ENCODE results near the gene VPS11. TPM values are rescaled to one million over a fixed set of nuclear protein-coding genes. Genes with fewer than 3 reads are reported as not detected.

The VPS11 gene
- total RNA-seq, 2 experiments from 2014 or later = 23.3 to 32.2 TPM

DNA sequence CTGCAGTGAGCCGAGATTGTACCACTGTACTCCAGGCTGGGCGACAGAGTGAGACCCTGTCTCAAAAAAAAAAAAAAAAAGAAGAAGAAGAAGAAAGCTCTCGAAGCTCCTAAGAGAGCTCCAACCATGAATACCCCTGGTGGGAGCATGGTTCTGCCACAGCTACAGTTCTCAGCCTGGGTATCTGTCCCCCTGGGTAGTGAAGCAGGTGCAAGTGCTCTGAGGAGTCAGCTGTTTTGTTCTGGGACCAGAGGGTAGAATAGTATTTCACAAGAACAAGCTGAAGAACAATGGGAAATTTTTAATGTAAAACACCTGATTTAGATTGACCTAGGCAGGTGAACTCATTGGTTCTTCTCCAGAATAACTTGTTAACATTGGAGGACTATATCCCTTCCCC lies 6.4 kb upstream of the VPS11 start:
- no peak overlapping the region for H3K27ac ChIP-seq (ENCODE audit: low read depth, low read length, poor library complexity, severe bottlenecking)
- H3K4me3 ChIP-seq (ENCODE audit: low read depth, low read length, poor library complexity, severe bottlenecking) = no peak overlapping the region
- H3K36me3 ChIP-seq (ENCODE audit: insufficient read depth, low read length) = no peaks in the 10 kb centered on the region
- no peak for DNase-seq (ENCODE audit: low spot score)
- H3K9me3 ChIP-seq (ENCODE audit: low read length) = no peaks in the 10 kb centered on the region
- H3K79me2 ChIP-seq (ENCODE audit: insufficient read depth, low read depth, low read length) = peaks cover 11% of the 10 kb centered on the region; the same call in 1 of the 2 replicates
- peaks cover 16% of the 10 kb centered on the region for H3K4me1 ChIP-seq (ENCODE audit: insufficient read depth, low read length, poor library complexity, severe bottlenecking)
- H3K9me2 ChIP-seq (ENCODE audit: insufficient read depth, low read length) = no peaks in the 10 kb centered on the region
- intact Hi-C loops (cut with micrococcal nuclease; ENCODE audit: unreplicated experiment) = no loop called here
- no TSS peak for BruUV-seq (replicated peaks)
- ChIA-PET POLR2A (interaction anchor here (0.5 to 0.6 kb wide), 3 partner anchors 11 to 54 kb away, joined by 3 to 4 read pairs (median 4); partner anchors contain the start of gene HMBS), CTCF (ENCODE audit: unreplicated experiment) (no interaction called here)
- H3K4me2 ChIP-seq (ENCODE audit: low read length) = no peak overlapping the region
- no peak overlapping the region for H2AFZ ChIP-seq (ENCODE audit: low read length)
- TF ChIP-seq CTCF (conservative IDR thresholded peaks at IDR 0.05; ENCODE audit: low read length) (no peak), EZH2phosphoT487 (IDR thresholded peaks at IDR 0.05; ENCODE audit: borderline replicate concordance, low read depth, low read length) (no peak)
- H4K20me1 ChIP-seq (ENCODE audit: insufficient read depth, low read length) = no peaks in the 10 kb centered on the region

DNA sequence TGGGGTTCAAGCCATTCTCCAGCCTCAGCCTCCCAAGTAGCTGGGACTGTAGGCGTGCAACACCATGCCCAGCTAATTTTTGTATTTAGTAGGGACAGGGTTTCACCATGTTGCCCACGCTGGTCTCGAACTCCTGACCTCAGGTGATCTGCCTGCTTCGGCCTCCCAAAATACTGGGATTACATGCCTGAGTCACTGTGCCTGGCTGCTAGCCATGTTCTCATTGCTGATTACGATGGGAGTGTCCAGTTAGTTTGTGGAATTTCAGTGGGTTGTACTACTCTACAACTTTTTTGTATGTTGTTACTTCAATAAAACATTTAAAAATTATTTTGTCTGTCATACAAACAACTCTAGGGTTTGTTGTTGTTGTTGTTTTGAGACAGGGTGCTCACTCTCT lies 4.8 kb upstream of the VPS11 start:
- no TSS peak for BruUV-seq (replicated peaks)
- Histone ChIP-seq H3K79me2 (ENCODE audit: insufficient read depth, low read depth, low read length) (peaks cover 14% of the 10 kb centered on the region), H3K9me3 (ENCODE audit: low read length) (no peaks in the 10 kb centered on the region), H3K9me2 (ENCODE audit: insufficient read depth, low read length) (no peaks in the 10 kb centered on the region), H3K4me3 (ENCODE audit: low read depth, low read length, poor library complexity, severe bottlenecking) (no peak overlapping the region), H3K4me2 (ENCODE audit: low read length) (no peak overlapping the region), H3K27ac (ENCODE audit: low read depth, low read length, poor library complexity, severe bottlenecking) (no peak overlapping the region), H4K20me1 (ENCODE audit: insufficient read depth, low read length) (no peaks in the 10 kb centered on the region), H3K4me1 (ENCODE audit: insufficient read depth, low read length, poor library complexity, severe bottlenecking) (peaks cover 23% of the 10 kb centered on the region), H2AFZ (ENCODE audit: low read length) (no peak overlapping the region), H3K36me3 (ENCODE audit: insufficient read depth, low read length) (no peaks in the 10 kb centered on the region)
- intact Hi-C loops (cut with micrococcal nuclease; ENCODE audit: unreplicated experiment) = no loop called here
- DNase-seq (ENCODE audit: low spot score) = no peak
- ChIA-PET POLR2A (interaction anchor here (0.8 kb wide), 1 partner anchor 30 kb away, joined by 4 read pairs; no protein-coding TSS in a partner anchor), CTCF (ENCODE audit: unreplicated experiment) (no interaction called here)
- TF ChIP-seq EZH2phosphoT487 (IDR thresholded peaks at IDR 0.05; ENCODE audit: borderline replicate concordance, low read depth, low read length) (no peak), CTCF (conservative IDR thresholded peaks at IDR 0.05; ENCODE audit: low read length) (no peak)

DNA sequence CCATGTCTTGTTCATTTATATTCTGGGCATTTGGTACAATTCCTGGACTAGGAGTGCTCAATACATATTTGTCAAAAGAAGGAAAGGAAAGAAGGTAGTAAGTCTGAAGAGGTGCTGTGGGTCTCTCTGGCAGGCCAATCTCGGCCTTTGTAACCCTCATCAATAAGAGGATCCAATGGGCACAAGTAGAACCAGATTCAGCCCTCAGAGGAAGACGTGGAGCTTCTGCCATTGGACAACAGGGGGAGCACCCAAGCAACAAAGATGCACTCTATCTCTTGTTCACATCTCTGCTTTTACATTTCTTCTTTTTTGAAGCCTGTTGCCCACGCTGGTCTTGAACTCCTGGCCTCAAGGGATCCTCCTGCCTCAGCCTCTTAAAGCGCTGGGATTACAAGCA lies 2.2 kb upstream of the VPS11 start:
- Histone ChIP-seq H3K27ac (ENCODE audit: low read depth, low read length, poor library complexity, severe bottlenecking) (no peak overlapping the region), H3K4me1 (ENCODE audit: insufficient read depth, low read length, poor library complexity, severe bottlenecking) (peaks cover 23% of the 10 kb centered on the region), H3K36me3 (ENCODE audit: insufficient read depth, low read length) (peaks cover 7% of the 10 kb centered on the region; the same call in 1 of the 2 replicates), H2AFZ (ENCODE audit: low read length) (no peak overlapping the region), H3K4me2 (ENCODE audit: low read length) (no peak overlapping the region; the same call in 1 of the 2 replicates), H3K4me3 (ENCODE audit: low read depth, low read length, poor library complexity, severe bottlenecking) (no peak overlapping the region), H3K9me2 (ENCODE audit: insufficient read depth, low read length) (no peaks in the 10 kb centered on the region), H3K79me2 (ENCODE audit: insufficient read depth, low read depth, low read length) (peaks cover 25% of the 10 kb centered on the region), H4K20me1 (ENCODE audit: insufficient read depth, low read length) (no peaks in the 10 kb centered on the region), H3K9me3 (ENCODE audit: low read length) (no peaks in the 10 kb centered on the region)
- intact Hi-C loops (cut with micrococcal nuclease; ENCODE audit: unreplicated experiment) = loop anchor here (1.0 to 5.0 kb wide), 2 partner anchors 35 to 257 kb away; no protein-coding TSS in a partner anchor
- no TSS peak for BruUV-seq (replicated peaks)
- POLR2A ChIA-PET = interaction anchor here (1.0 kb wide), 1 partner anchor 22 kb away, joined by 3 read pairs; no protein-coding TSS in a partner anchor
- peak; percentile 61 for DNase-seq (ENCODE audit: low spot score)
- CTCF ChIA-PET (ENCODE audit: unreplicated experiment) = interaction anchor here (1.0 kb wide), 1 partner anchor 18 kb away, joined by 4 read pairs; no protein-coding TSS in a partner anchor
- TF ChIP-seq CTCF (conservative IDR thresholded peaks at IDR 0.05; ENCODE audit: low read length) (peak; percentile 83), EZH2phosphoT487 (IDR thresholded peaks at IDR 0.05; ENCODE audit: borderline replicate concordance, low read depth, low read length) (no peak)

Data from OCI-LY7 (cell line).